Right lobe of liver (tissue), 6 donors: ENCODE measurements around the gene HDGF. TPM values are rescaled to one million over a fixed set of nuclear protein-coding genes. Genes with fewer than 3 reads are reported as not detected.

Source experiments
- ATAC-seq, 4 donors: fragments of 200-7000 bp; cut with Tn5 transposase; one replicate each; pipeline ENCODE4 v1.9.1; 2020; ENCODE audit warnings: mild to moderate bottlenecking in 4 of 4, moderate library complexity in 4 of 4
- DNase-seq, 3 donors: peaks; one replicate each; pipeline ENCODE4 v3.0.0-alpha.2; 2020
- H3K27ac ChIP-seq, 3 donors: fragments of 200-600 bp; one replicate each; pipeline ENCODE4 v1.8.0; 2022
- H3K27me3 ChIP-seq, 2 donors: fragments of 200-600 bp; one replicate each; pipeline ENCODE4 v1.8.0; 2022
- H3K36me3 ChIP-seq, 4 donors: fragments of 200-600 bp; sonication (generic) in 1 of 4; one replicate each; pipeline versions ENCODE4 v1.5.1 to v1.8.0; 2017 to 2022; ENCODE audit warnings: control low read depth in 1 of 4
- H3K4me1 ChIP-seq, 4 donors: fragments of 200-600 bp; sonication (generic) in 1 of 4; one replicate each; pipeline versions ENCODE4 v1.5.1 to v1.8.0; 2017 to 2022; ENCODE audit warnings: control low read depth in 1 of 4
- H3K4me3 ChIP-seq, 3 donors: fragments of 200-600 bp; one replicate each; pipeline ENCODE4 v1.8.0; 2022
- H3K9me3 ChIP-seq, 4 donors: fragments of 200-600 bp; sonication (generic) in 1 of 4; one replicate each; pipeline versions ENCODE4 v1.5.1 to v1.8.0; 2017 to 2022; ENCODE audit warnings: control low read depth in 1 of 4
- POLR2A ChIP-seq: fragments of 450-650 bp; IDR thresholded peaks from one replicate; pipeline ENCODE4 v1.6.1; 2017; ENCODE audit warnings: antibody characterized with exemption, mild to moderate bottlenecking
- WGBS: methylation state at CpG from one replicate; pipeline ENCODE4 v1.1.6; 2018; ENCODE audit warnings: low coverage, low lambda C conversion rate; ENCODE audit not compliant: insufficient coverage; ENCODE audit errors: missing lambda C conversion rate; 5-methylcytosine and 5-hydroxymethylcytosine counted together
- intact Hi-C, 2 donors: fragments of 100-400 bp; cut with DNase I; formaldehyde crosslinking; loops; one replicate each; pipeline versions ENCODE4 v1.11.2 to v1.14.1; 2022
- total RNA-seq, 6 experiments: library from RNA; depleted of rRNA in 2 of 6; stranded (reverse); fragments of >200 nt in 2 of 6; fragmentation: NEBNext Ultra II Directional in 3 of 6; extraction: Animal tissue kit (Norgen Biotek cat#: 25700) in 3 of 6; gene quantifications; one replicate each; pipeline versions ENCODE4 v1.1.0 to v1.2.4, GENCODE V29; 2016 to 2023
- TF ChIP-seq, protein P1 (sequence below), 4 donors: fragments of 200-600 bp in 3 of 4; fragments of 450-650 bp in 1 of 4; IDR thresholded peaks; one replicate each; pipeline versions ENCODE4 v1.5.1 to v1.8.0; 2016 to 2022; ENCODE audit warnings: antibody characterized with exemption in 4 of 4, mild to moderate bottlenecking in 2 of 4
- donor health status: DM: no; HTN: yes; CAD: no.
- donor health status: DM: no; HTN: no; CAD: no.
- donor health status: DM: no; HTN: no; CAD: no.
- donor health status: DM: no; HTN: yes; CAD: no.
- donor health status: DM: no; HTN: yes; CAD: no.

Gene HDGF
- total RNA-seq, 6 experiments from 2014 or later, result 131 to 192 (median 157) TPM

DNA sequence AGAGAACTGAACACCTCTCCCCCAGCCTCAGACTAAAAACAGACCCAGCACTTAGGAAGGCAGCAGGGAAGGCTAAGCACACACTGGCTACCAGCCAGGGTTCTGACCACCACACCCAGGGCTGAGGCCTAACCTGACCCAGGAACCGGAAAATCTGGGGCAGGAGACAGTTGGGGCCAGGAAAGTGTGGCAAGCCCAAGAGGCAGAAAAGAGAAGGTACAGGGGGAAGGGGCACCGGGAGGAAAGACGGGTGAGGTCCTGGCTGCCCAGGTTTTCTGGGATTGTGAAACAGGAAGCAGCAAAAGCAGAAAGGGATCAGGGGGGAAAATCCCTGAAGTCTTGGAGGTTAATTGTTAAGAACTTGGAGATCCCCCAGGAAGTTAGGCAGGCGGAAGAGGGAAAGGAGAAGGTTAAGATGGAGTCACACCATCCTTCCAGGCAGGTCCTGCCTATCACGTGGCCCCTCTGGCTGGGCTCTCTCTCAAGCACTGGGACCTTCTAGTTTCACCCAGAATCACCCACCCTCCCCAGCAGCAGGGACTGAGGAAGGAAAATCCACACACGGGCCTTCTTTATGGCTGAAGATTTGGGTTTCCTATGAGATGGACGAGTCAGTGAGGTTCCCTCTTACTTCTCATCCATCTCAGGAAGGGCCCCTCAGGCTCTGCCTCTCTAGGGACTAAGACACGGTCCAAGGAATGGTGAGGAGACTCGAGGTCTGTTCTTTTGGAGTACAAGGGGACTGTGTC lies 2.6 kb downstream of the HDGF start:
- H3K36me3 ChIP-seq, result peaks cover 0 to 12% (median 1%) of the 10 kb centered on the region in 4 donors
- ATAC-seq (peak in 3 of 4 donors; percentile 0 to 3 (median 2)), DNase-seq (peak; percentile 57 to 75 (median 73))
- TF ChIP-seq POLR2A, result peak; percentile 49
- TF ChIP-seq, protein P1, sequence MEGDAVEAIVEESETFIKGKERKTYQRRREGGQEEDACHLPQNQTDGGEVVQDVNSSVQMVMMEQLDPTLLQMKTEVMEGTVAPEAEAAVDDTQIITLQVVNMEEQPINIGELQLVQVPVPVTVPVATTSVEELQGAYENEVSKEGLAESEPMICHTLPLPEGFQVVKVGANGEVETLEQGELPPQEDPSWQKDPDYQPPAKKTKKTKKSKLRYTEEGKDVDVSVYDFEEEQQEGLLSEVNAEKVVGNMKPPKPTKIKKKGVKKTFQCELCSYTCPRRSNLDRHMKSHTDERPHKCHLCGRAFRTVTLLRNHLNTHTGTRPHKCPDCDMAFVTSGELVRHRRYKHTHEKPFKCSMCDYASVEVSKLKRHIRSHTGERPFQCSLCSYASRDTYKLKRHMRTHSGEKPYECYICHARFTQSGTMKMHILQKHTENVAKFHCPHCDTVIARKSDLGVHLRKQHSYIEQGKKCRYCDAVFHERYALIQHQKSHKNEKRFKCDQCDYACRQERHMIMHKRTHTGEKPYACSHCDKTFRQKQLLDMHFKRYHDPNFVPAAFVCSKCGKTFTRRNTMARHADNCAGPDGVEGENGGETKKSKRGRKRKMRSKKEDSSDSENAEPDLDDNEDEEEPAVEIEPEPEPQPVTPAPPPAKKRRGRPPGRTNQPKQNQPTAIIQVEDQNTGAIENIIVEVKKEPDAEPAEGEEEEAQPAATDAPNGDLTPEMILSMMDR (IDR thresholded peaks at IDR 0.05), result no peak
- H3K4me1 ChIP-seq, result peaks cover 0 to 47% (median 24%) of the 10 kb centered on the region in 4 donors
- peak overlapping the region; percentile 96 to 97 (median 97) for H3K27ac ChIP-seq
- intact Hi-C loops, result no loop called here
- peak overlapping the region; percentile 73 to 89 (median 78) for H3K4me3 ChIP-seq
- H3K9me3 ChIP-seq, result no peaks in the 10 kb centered on the region
- no peaks in the 10 kb centered on the region for H3K27me3 ChIP-seq
- WGBS, result 3% methylated on average over 9 of the region's 9 CpGs

DNA sequence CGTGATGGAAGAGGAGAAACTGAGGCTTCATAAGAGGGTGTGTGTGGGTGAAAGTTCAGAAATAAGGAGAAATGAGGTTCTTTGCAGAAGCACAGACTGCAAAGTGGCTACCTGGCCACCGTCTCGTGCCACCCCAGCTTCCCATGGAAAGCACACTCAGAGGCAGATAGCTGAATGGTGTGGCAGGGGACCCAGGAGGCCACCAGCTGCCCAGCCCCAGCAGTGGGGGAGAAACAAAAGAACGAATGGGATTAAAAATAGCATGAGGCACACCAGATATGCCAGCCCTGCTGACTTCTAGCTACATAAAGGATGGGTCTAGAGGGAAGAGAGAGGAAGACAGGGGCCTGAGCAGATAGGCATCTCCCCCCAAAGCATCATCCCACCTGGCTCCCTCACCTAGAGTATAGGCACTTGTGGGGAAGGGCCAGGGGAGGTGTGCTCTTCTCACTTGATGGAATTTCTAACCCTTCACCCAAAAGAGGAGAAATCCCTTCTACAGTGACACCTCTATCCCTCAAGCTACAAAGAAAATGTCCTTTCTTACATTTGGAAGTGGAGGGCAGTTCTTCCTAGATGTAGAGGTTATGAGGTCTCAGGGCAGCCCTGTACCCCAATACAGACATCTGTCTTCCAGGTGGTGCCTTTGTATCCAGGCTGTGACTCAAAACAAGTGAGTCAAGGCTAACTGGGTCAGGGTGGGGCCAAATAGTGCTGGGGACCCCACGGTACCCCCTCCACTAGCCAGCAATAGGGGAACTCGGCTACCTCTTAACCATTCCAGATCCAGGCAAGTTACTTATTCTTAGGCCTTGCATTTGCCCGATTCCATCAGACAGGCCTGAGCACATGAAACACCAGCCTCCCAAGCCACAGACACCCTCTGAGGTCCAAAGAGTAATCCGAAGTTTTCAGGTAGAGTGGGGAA lies 3.5 kb downstream of the HDGF start:
- Histone ChIP-seq H3K27me3 (no peaks in the 10 kb centered on the region), H3K4me1 (peaks cover 0 to 41% (median 21%) of the 10 kb centered on the region in 4 donors), H3K9me3 (no peaks in the 10 kb centered on the region), H3K27ac (peak overlapping the region; percentile 96 to 97 (median 97)), H3K4me3 (peak overlapping the region; percentile 73 to 89 (median 78)), H3K36me3 (peaks cover 0 to 21% (median 5%) of the 10 kb centered on the region in 4 donors)
- 0% methylated on average over 6 of the region's 8 CpGs for WGBS
- intact Hi-C loops, result no loop called here
- TF ChIP-seq POLR2A, result no peak
- TF ChIP-seq, protein P1 (IDR thresholded peaks at IDR 0.05), result no peak
- no peak for ATAC-seq
- DNase-seq, result no peak

DNA sequence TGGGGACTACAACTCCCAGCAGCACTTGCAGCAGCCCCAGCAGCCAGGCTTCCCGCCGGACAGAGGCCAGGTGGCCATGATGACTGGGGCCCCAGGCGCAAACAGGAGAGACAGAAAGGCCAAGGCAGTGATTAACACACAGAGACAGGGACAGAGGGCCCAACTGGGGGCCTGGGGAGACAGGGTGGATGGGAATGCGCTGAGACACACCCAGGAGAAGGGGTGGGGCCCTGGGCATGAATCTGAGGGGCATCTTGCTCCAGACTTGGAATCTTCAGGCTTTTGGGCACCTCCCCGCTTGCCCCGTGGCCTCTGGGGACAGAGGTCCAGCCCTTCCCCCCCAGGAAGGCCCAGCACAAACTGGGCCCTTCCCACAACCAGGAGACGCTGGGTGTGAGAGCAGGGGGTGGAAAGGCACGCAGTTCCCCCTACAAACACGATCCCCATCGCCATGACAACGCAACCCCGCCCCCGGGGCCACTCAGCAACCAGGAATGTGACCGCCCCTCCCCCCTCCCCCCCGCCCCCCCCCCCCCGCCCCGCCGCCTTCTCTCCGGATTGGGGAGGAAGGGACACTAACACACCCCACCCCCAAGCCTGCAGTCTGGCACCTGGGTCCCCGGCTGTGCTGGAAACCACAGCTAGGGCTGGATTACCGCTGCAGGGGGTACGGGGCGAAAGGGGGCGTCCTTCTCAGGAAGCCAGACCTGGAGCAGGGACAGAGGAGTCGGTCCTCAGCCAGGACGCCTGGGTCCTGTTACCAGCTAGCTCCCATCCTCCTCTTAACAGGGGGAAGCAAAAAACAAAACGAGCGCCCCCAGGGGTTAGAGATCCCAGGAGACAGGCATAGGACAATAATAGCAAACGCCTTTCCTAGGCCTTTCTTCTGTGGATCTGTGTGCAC lies 4.5 kb downstream of the HDGF start:
- peaks cover 0 to 34% (median 18%) of the 10 kb centered on the region in 4 donors for H3K4me1 ChIP-seq

More for the DNA sequence above, 4.5 kb downstream of the HDGF start:
- DNase-seq, result peak; percentile 91 to 96 (median 95)
- Histone ChIP-seq H3K27me3 (no peaks in the 10 kb centered on the region), H3K27ac (peak overlapping the region; percentile 96 to 98 (median 97)), H3K9me3 (no peaks in the 10 kb centered on the region), H3K36me3 (peaks cover 0 to 30% (median 7%) of the 10 kb centered on the region in 4 donors), H3K4me3 (peak overlapping the region; percentile 73 to 89 (median 78))
- 1% methylated on average over 15 of the region's 29 CpGs for WGBS
- intact Hi-C loops, result no loop called here
- TF ChIP-seq, protein P1 (IDR thresholded peaks at IDR 0.05), result peak in 1 of 4 donors; percentile 7
- TF ChIP-seq POLR2A, result peak; percentile 57
- peak; percentile 56 to 70 (median 60) for ATAC-seq
